ENCODE results near the gene KLHDC3. TPM values are rescaled to one million over a fixed set of nuclear protein-coding genes. Genes with fewer than 3 reads are reported as not detected.

The KLHDC3 gene
- total RNA-seq, 6 experiments from 2014 or later = 26.4 to 46.2 (median 41.7) TPM

- ATAC-seq (no peak), DNase-seq (peak in 1 of 3 donors; percentile 54)
- Histone ChIP-seq H3K27ac (peak overlapping the region in 2 of 3 donors; percentile 51 to 69), H3K9me3 (no peaks in the 10 kb centered on the region), H3K4me1 (peaks cover 0 to 26% (median 7%) of the 10 kb centered on the region in 4 donors), H3K4me3 (peak overlapping the region; percentile 66 to 71 (median 70)), H3K27me3 (no peaks in the 10 kb centered on the region), H3K36me3 (peaks cover 0 to 37% (median 5%) of the 10 kb centered on the region in 4 donors)
- TF ChIP-seq CTCF (IDR thresholded peaks at IDR 0.05) = no peak
- intact Hi-C loops (cut with DNase I) = no loop called here
- 4% methylated on average over 20 of the region's 25 CpGs for WGBS (ENCODE audit: insufficient coverage, low coverage, low lambda C conversion rate, missing lambda C conversion rate)
Measured at GRCh38 chr6:43013097-43013842, 779 bp upstream of the KLHDC3 start.

- H3K27me3 ChIP-seq = no peaks in the 10 kb centered on the region
- intact Hi-C loops (cut with DNase I) = no loop called here
- 3% methylated on average over 7 of the region's 7 CpGs for WGBS (ENCODE audit: insufficient coverage, low coverage, low lambda C conversion rate, missing lambda C conversion rate)
- H3K9me3 ChIP-seq = no peaks in the 10 kb centered on the region
- peak overlapping the region; percentile 1 to 34 (median 10) for H3K27ac ChIP-seq
- peak overlapping the region; percentile 55 to 70 (median 66) for H3K4me3 ChIP-seq
- peaks cover 0 to 48% (median 7%) of the 10 kb centered on the region in 4 donors for H3K36me3 ChIP-seq
- H3K4me1 ChIP-seq = peaks cover 0 to 26% (median 7%) of the 10 kb centered on the region in 4 donors
- ATAC-seq (no peak), DNase-seq (no peak)
- TF ChIP-seq POLR2A (IDR thresholded peaks at IDR 0.05) = no peak
- no peak for TF ChIP-seq CTCF (IDR thresholded peaks at IDR 0.05)
Measured at GRCh38 chr6:43014434-43014909, 423 bp downstream of the KLHDC3 start.

- intact Hi-C loops (cut with DNase I) = no loop called here
- WGBS (ENCODE audit: insufficient coverage, low coverage, low lambda C conversion rate, missing lambda C conversion rate) = 66% methylated on average over 3 of the region's 7 CpGs
- ATAC-seq (no peak), DNase-seq (peak in 1 of 3 donors; percentile 33)
- TF ChIP-seq CTCF (IDR thresholded peaks at IDR 0.05) (no peak), POLR2A (IDR thresholded peaks at IDR 0.05) (no peak)
- Histone ChIP-seq H3K4me3 (no peak overlapping the region), H3K9me3 (no peaks in the 10 kb centered on the region), H3K4me1 (peaks cover 0 to 31% (median 9%) of the 10 kb centered on the region in 4 donors), H3K27me3 (no peaks in the 10 kb centered on the region), H3K36me3 (peaks cover 0 to 31% (median 6%) of the 10 kb centered on the region in 4 donors), H3K27ac (no peak overlapping the region)
Measured at GRCh38 chr6:43016176-43016942, 2.3 kb downstream of the KLHDC3 start.

- intact Hi-C loops (cut with DNase I) = no loop called here
- no peak for DNase-seq
- Histone ChIP-seq H3K4me1 (peaks cover 0 to 31% (median 9%) of the 10 kb centered on the region in 4 donors), H3K27ac (no peak overlapping the region), H3K36me3 (peaks cover 0 to 25% (median 6%) of the 10 kb centered on the region in 4 donors), H3K9me3 (no peaks in the 10 kb centered on the region), H3K4me3 (no peak overlapping the region), H3K27me3 (no peaks in the 10 kb centered on the region)
- 93% methylated on average over 8 of the region's 12 CpGs for WGBS (ENCODE audit: insufficient coverage, low coverage, low lambda C conversion rate, missing lambda C conversion rate)
- TF ChIP-seq POLR2A (IDR thresholded peaks at IDR 0.05) (no peak), CTCF (IDR thresholded peaks at IDR 0.05) (no peak)
- no peak for ATAC-seq
Measured at GRCh38 chr6:43016943-43017334, 2.9 kb downstream of the KLHDC3 start.

Measured in right lobe of liver (tissue), 6 donors.